GM21786 (cell line): Measurements from ENCODE around the gene ZNF274.
"Not testable (repeated sequence)": the region's sequence is repeated elsewhere in the genome, so short reads cannot be mapped to it uniquely, and the experiment has no call there.

Source experiments
- ATAC-seq: cut with Tn5 transposase; IDR thresholded peaks from one replicate; pipeline ENCODE4 v1.9.1; 2021; ENCODE audit not compliant: unreplicated experiment

Gene ZNF274

GRCh38 chr19:58212336-58213074, 29.6 kb downstream of the ZNF274 start:
- ATAC-seq = no peak

- no peak for ATAC-seq
Observed at GRCh38 chr19:58213075-58213369, 30.2 kb downstream of the ZNF274 start.

- no peak for ATAC-seq
Observed at GRCh38 chr19:58217069-58217481, 34.2 kb downstream of the ZNF274 start.

GRCh38 chr19:58217607-58218391, 34.9 kb downstream of the ZNF274 start:
- ATAC-seq = no peak

GRCh38 chr19:58218899-58219298, 36.0 kb downstream of the ZNF274 start:
- ATAC-seq = no peak

GRCh38 chr19:58227964-58228584, 45.2 kb downstream of the ZNF274 start:
- no peak for ATAC-seq

GRCh38 chr19:58228585-58229254, 45.9 kb downstream of the ZNF274 start, which contains the start of gene ZNF544:
Gene ZNF544 (plus strand): TSS chr19:58228914. CDS start chr19:58244024, 15,110 bp downstream.
- peak; percentile 94 for ATAC-seq

- no peak for ATAC-seq
Observed at GRCh38 chr19:58229255-58229639, 46.4 kb downstream of the ZNF274 start.

GRCh38 chr19:58237324-58237723, 54.5 kb downstream of the ZNF274 start:
- ATAC-seq = no peak

- no peak for ATAC-seq
Observed at GRCh38 chr19:58243351-58243750, 60.5 kb downstream of the ZNF274 start.

GRCh38 chr19:58248886-58249285, 66.0 kb downstream of the ZNF274 start:
- no peak for ATAC-seq

GRCh38 chr19:58252102-58252685, 69.3 kb downstream of the ZNF274 start:
- ATAC-seq = no peak

- not testable (repeated sequence) for ATAC-seq
Observed at GRCh38 chr19:58258259-58258658, 75.4 kb downstream of the ZNF274 start.

- ATAC-seq = no peak
Observed at GRCh38 chr19:58261600-58261967, 78.7 kb downstream of the ZNF274 start.

GRCh38 chr19:58261968-58262921, 79.4 kb downstream of the ZNF274 start:
- no peak for ATAC-seq

- ATAC-seq = no peak
Observed at GRCh38 chr19:58262922-58263296, 80.0 kb downstream of the ZNF274 start.
